Measurements from ENCODE around the gene DGKZ.

DNA sequence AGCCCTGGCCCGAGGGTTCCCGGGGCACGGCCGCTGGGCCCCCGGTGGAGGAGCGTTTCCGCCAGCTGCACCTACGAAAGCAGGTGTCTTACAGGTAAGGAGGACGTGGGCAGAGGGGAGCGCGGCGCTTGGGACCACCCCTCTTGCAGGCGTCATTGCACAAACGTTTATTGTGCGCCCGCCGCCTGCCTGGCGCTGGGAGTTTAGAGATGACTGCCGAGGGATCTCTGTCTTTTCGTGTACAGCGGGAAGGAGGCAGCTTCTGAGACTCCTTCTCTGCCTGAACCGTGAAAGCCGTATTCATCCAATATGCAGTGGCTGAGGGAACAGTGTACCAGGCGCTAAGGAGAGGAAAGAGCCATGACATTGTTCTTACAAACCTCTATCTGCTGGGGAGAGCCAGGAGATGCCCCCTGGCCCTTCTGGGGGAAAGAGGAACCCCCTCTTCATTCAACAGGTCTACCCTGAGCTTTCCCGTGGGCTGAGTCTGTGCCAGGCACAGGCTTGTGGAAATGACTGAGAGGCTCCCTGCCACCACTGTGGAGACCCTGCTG, 13.8 kb upstream of the DGKZ start:
- TF ChIP-seq POLR2A (IDR thresholded peaks at IDR 0.05; ENCODE audit: low read length) = no peak
- no peak for TF ChIP-seq GATA1 (IDR thresholded peaks at IDR 0.05; ENCODE audit: low read depth, low read length)
